Activated T-cell treated with anti-CD3 and anti-CD28 coated beads, Interleukin-2, amount 50 U/mL, for 24 hours (primary cell): ENCODE data around the gene AZGP1.
"Not testable (repeated sequence)": the region's sequence is repeated elsewhere in the genome, so short reads cannot be mapped to it uniquely, and the experiment has no call there.

Source experiments
- DNase-seq: peaks from one replicate; pipeline ENCODE4 v3.0.0-alpha.2; 2020
- H3K27ac Mint-ChIP-seq: 2 replicates; pipeline ENCODE4 v1.8.0; 2020; ENCODE audit warnings: mild to moderate bottlenecking, mixed read lengths
- H3K27me3 Mint-ChIP-seq: 2 replicates; pipeline ENCODE4 v1.8.0; 2020; ENCODE audit warnings: mixed read lengths
- H3K36me3 Mint-ChIP-seq: 2 replicates; pipeline ENCODE4 v1.8.0; 2020; ENCODE audit warnings: low read depth, mixed read lengths
- H3K4me1 Mint-ChIP-seq: 2 replicates; pipeline ENCODE4 v1.8.0; 2020; ENCODE audit warnings: low read depth, mixed read lengths
- H3K4me3 Mint-ChIP-seq: 2 replicates; pipeline ENCODE4 v1.8.0; 2020; ENCODE audit warnings: mild to moderate bottlenecking, moderate library complexity, mixed read lengths
- H3K9me3 Mint-ChIP-seq: 2 replicates; pipeline ENCODE4 v1.8.0; 2020; ENCODE audit warnings: mixed read lengths

Gene AZGP1

GRCh38 chr7:99975782-99976521 is at the start of gene AZGP1:
Gene AZGP1, minus strand, starts transcription at chr7:99976031. Its CDS starts 11 bp downstream, at chr7:99976020.
- no peaks in the 10 kb centered on the region for H3K9me3 Mint-ChIP-seq
- H3K4me3 Mint-ChIP-seq = no peak within 1 kb of the TSS
- H3K4me1 Mint-ChIP-seq = peaks cover 2% of the 10 kb centered on the region
- no peak for DNase-seq
- no peaks in the 10 kb centered on the region for H3K36me3 Mint-ChIP-seq
- H3K27me3 Mint-ChIP-seq = peaks cover 8% of the 10 kb centered on the region
- no peak within 1 kb of the TSS for H3K27ac Mint-ChIP-seq

- H3K27me3 Mint-ChIP-seq = no peaks in the 10 kb centered on the region
- no peaks in the 10 kb centered on the region for H3K9me3 Mint-ChIP-seq
- H3K4me1 Mint-ChIP-seq = peaks cover 51% of the 10 kb centered on the region
- H3K4me3 Mint-ChIP-seq = no peak overlapping the region
- DNase-seq = no peak
- peaks cover 84% of the 10 kb centered on the region for H3K36me3 Mint-ChIP-seq
- no peak overlapping the region for H3K27ac Mint-ChIP-seq
Measured at GRCh38 chr7:100024020-100024619, 48.3 kb upstream of the AZGP1 start.

GRCh38 chr7:100023526-100023925 is 47.7 kb upstream of the AZGP1 start:
- Mint-ChIP-seq H3K36me3 (peaks cover 87% of the 10 kb centered on the region), H3K4me1 (peaks cover 57% of the 10 kb centered on the region)

GRCh38 chr7:100022621-100023020 is 46.8 kb upstream of the AZGP1 start:
- peak overlapping the region; percentile 20 for H3K27ac Mint-ChIP-seq
- no peak for DNase-seq
- no peak overlapping the region for H3K4me3 Mint-ChIP-seq
- no peaks in the 10 kb centered on the region for H3K27me3 Mint-ChIP-seq
- H3K4me1 Mint-ChIP-seq = peaks cover 62% of the 10 kb centered on the region
- H3K36me3 Mint-ChIP-seq = peaks cover 84% of the 10 kb centered on the region
- no peaks in the 10 kb centered on the region for H3K9me3 Mint-ChIP-seq

More at GRCh38 chr7:100023526-100023925, 47.7 kb upstream of the AZGP1 start:
- H3K9me3 Mint-ChIP-seq = no peaks in the 10 kb centered on the region
- H3K4me3 Mint-ChIP-seq = no peak overlapping the region
- peak overlapping the region; percentile 47 for H3K27ac Mint-ChIP-seq
- DNase-seq = no peak
- H3K27me3 Mint-ChIP-seq = no peaks in the 10 kb centered on the region

- Mint-ChIP-seq H3K27me3 (no peaks in the 10 kb centered on the region), H3K36me3 (peaks cover 85% of the 10 kb centered on the region), H3K27ac (peak overlapping the region; percentile 64), H3K9me3 (no peaks in the 10 kb centered on the region), H3K4me1 (peaks cover 74% of the 10 kb centered on the region), H3K4me3 (no peak overlapping the region)
- DNase-seq = no peak
Measured at GRCh38 chr7:100021297-100021696, 45.5 kb upstream of the AZGP1 start.

GRCh38 chr7:100019908-100020307 is 44.1 kb upstream of the AZGP1 start:
- Mint-ChIP-seq H3K27ac (peak overlapping the region; percentile 72), H3K4me1 (peaks cover 71% of the 10 kb centered on the region), H3K9me3 (no peaks in the 10 kb centered on the region), H3K36me3 (peaks cover 77% of the 10 kb centered on the region), H3K27me3 (no peaks in the 10 kb centered on the region), H3K4me3 (no peak overlapping the region)
- DNase-seq = no peak

- Mint-ChIP-seq H3K4me1 (peaks cover 72% of the 10 kb centered on the region), H3K4me3 (no peak overlapping the region), H3K36me3 (peaks cover 58% of the 10 kb centered on the region)
Measured at GRCh38 chr7:100017875-100018274, 42.0 kb upstream of the AZGP1 start.

GRCh38 chr7:100017300-100017699 is 41.5 kb upstream of the AZGP1 start:
- Mint-ChIP-seq H3K36me3 (peaks cover 52% of the 10 kb centered on the region), H3K27ac (peak overlapping the region; percentile 74), H3K4me1 (peaks cover 70% of the 10 kb centered on the region), H3K27me3 (no peaks in the 10 kb centered on the region), H3K4me3 (peak overlapping the region; percentile 39), H3K9me3 (no peaks in the 10 kb centered on the region)
- no peak for DNase-seq

More at GRCh38 chr7:100017875-100018274, 42.0 kb upstream of the AZGP1 start:
- no peaks in the 10 kb centered on the region for H3K9me3 Mint-ChIP-seq
- H3K27me3 Mint-ChIP-seq = no peaks in the 10 kb centered on the region
- H3K27ac Mint-ChIP-seq = peak overlapping the region; percentile 74
- no peak for DNase-seq

- Mint-ChIP-seq H3K4me1 (peaks cover 63% of the 10 kb centered on the region), H3K36me3 (peaks cover 43% of the 10 kb centered on the region), H3K4me3 (peak overlapping the region; percentile 94), H3K27me3 (no peaks in the 10 kb centered on the region), H3K27ac (peak overlapping the region; percentile 97), H3K9me3 (no peaks in the 10 kb centered on the region)
- no peak for DNase-seq
Measured at GRCh38 chr7:100016215-100016901, 40.5 kb upstream of the AZGP1 start.

- H3K4me3 Mint-ChIP-seq = peak within 1 kb of the TSS; percentile 94
- peaks cover 58% of the 10 kb centered on the region for H3K4me1 Mint-ChIP-seq
- H3K9me3 Mint-ChIP-seq = no peaks in the 10 kb centered on the region
- peaks cover 40% of the 10 kb centered on the region for H3K36me3 Mint-ChIP-seq
- H3K27me3 Mint-ChIP-seq = no peaks in the 10 kb centered on the region
- H3K27ac Mint-ChIP-seq = peak within 1 kb of the TSS; percentile 97
- peak; percentile 88 for DNase-seq
Measured at GRCh38 chr7:100015232-100016214, 39.7 kb upstream of the AZGP1 start, which contains the start of gene ZKSCAN1. Gene ZKSCAN1, plus strand, starts transcription at chr7:100015596. Its CDS starts 7,911 bp downstream, at chr7:100023507.

- Mint-ChIP-seq H3K9me3 (no peaks in the 10 kb centered on the region), H3K4me1 (peaks cover 39% of the 10 kb centered on the region), H3K27ac (peak overlapping the region; percentile 76), H3K27me3 (no peaks in the 10 kb centered on the region), H3K4me3 (no peak overlapping the region), H3K36me3 (peaks cover 21% of the 10 kb centered on the region)
- peak; percentile 41 for DNase-seq
Measured at GRCh38 chr7:100013328-100013676, 37.5 kb upstream of the AZGP1 start.

GRCh38 chr7:100012385-100013327 is 36.8 kb upstream of the AZGP1 start:
- H3K9me3 Mint-ChIP-seq, DNase-seq, H3K4me3 Mint-ChIP-seq, H3K27me3 Mint-ChIP-seq: not testable (repeated sequence)
- Mint-ChIP-seq H3K4me1 (peaks cover 34% of the 10 kb centered on the region), H3K36me3 (peaks cover 17% of the 10 kb centered on the region), H3K27ac (peak overlapping the region; percentile 76)

- Mint-ChIP-seq H3K4me1 (peaks cover 24% of the 10 kb centered on the region), H3K36me3 (peaks cover 8% of the 10 kb centered on the region), H3K27me3 (peaks cover 4% of the 10 kb centered on the region), H3K27ac (no peak overlapping the region), H3K9me3 (no peaks in the 10 kb centered on the region), H3K4me3 (no peak overlapping the region)
- no peak for DNase-seq
Measured at GRCh38 chr7:100011516-100011915, 35.7 kb upstream of the AZGP1 start.
